ENCODE measurements around the gene BIRC3. TPM values are rescaled to one million over a fixed set of nuclear protein-coding genes. Genes with fewer than 3 reads are reported as not detected.

BIRC3 gene
- total and polyA plus RNA-seq, 10 donors: 35.0 to 164 (median 93.7) TPM

DNA sequence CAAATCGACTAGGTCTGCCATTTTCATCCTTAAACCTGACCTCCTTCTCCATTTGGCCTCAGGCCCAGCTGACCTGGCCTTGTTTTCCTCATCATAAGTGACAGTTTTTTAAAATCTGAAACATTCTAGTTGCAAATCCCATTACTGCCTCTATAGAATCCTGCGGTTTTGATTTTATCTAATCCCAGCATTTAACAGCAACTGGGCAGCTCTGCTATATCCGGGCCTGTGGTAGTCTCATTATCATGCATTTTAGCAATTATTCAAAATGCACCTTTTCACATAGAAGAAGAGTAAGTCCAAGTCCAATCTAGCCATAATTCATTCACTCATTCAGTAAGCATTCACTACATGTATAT lies 28.6 kb upstream of the BIRC3 start:
- H3K27ac ChIP-seq: no peak overlapping the region
- intact Hi-C loops (cut with DNase I; ENCODE audit: low total_unique reads): loop anchor here (5.0 kb wide), 2 partner anchors 54 to 204 kb away; no protein-coding TSS in a partner anchor
- no peaks in the 10 kb centered on the region for H3K27me3 ChIP-seq (replicated peaks in 1 of 7)
- no peaks in the 10 kb centered on the region for H3K36me3 ChIP-seq
- peak overlapping the region in 1 of 8 donors; percentile 52 for H3K4me3 ChIP-seq
- WGBS, 5 donors: 68 to 78% (median 75%) methylated on average over 3 of the region's 3 CpGs
- H3K4me1 ChIP-seq: peaks cover 3 to 43% (median 27%) of the 10 kb centered on the region in 6 donors
- no peak for TF ChIP-seq POLR2A (IDR thresholded peaks at IDR 0.05)
- no peak for TF ChIP-seq POLR2AphosphoS5 (IDR thresholded peaks at IDR 0.05)
- no peaks in the 10 kb centered on the region for H3K9me3 ChIP-seq
- DNase-seq: no peak

DNA sequence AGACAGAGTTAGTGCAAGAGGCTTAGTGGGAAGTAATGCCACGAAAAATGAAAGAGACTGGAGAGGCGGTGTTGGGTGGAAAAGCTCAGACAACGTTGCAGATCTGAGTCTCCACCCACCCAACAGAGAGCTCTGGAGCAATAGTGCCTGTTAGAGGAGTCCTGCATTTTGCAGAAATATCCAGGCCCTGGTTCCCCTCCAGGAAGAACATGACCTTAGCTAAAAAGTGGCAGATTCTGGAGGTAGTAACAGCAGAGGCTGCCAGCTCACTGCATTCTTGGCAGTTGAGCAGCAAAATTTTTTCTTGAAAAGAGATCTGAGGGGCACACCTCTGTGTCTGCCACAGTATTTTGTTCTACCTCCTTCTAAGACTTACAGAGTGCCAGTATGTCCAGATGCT lies 27.7 kb upstream of the BIRC3 start:
- Histone ChIP-seq H3K27me3 (replicated peaks in 1 of 7) (no peaks in the 10 kb centered on the region), H3K9me3 (no peaks in the 10 kb centered on the region), H3K27ac (peak overlapping the region in 1 of 8 donors; percentile 12), H3K4me1 (peaks cover 11 to 52% (median 36%) of the 10 kb centered on the region in 6 donors), H3K4me3 (no peak overlapping the region), H3K36me3 (no peaks in the 10 kb centered on the region)
- intact Hi-C loops (cut with DNase I; ENCODE audit: low total_unique reads): loop anchor here (5.0 kb wide), 2 partner anchors 53 to 203 kb away; no protein-coding TSS in a partner anchor
- no peak for DNase-seq
- 19 to 48% (median 28%) methylated on average over 3 of the region's 3 CpGs for WGBS, 5 donors
- TF ChIP-seq, protein P1, sequence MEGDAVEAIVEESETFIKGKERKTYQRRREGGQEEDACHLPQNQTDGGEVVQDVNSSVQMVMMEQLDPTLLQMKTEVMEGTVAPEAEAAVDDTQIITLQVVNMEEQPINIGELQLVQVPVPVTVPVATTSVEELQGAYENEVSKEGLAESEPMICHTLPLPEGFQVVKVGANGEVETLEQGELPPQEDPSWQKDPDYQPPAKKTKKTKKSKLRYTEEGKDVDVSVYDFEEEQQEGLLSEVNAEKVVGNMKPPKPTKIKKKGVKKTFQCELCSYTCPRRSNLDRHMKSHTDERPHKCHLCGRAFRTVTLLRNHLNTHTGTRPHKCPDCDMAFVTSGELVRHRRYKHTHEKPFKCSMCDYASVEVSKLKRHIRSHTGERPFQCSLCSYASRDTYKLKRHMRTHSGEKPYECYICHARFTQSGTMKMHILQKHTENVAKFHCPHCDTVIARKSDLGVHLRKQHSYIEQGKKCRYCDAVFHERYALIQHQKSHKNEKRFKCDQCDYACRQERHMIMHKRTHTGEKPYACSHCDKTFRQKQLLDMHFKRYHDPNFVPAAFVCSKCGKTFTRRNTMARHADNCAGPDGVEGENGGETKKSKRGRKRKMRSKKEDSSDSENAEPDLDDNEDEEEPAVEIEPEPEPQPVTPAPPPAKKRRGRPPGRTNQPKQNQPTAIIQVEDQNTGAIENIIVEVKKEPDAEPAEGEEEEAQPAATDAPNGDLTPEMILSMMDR (IDR thresholded peaks at IDR 0.05 in 8 of 11, conservative IDR thresholded peaks at IDR 0.05 in 3 of 11): no peak
- TF ChIP-seq POLR2A (IDR thresholded peaks at IDR 0.05): no peak
- TF ChIP-seq POLR2AphosphoS5 (IDR thresholded peaks at IDR 0.05): no peak

DNA sequence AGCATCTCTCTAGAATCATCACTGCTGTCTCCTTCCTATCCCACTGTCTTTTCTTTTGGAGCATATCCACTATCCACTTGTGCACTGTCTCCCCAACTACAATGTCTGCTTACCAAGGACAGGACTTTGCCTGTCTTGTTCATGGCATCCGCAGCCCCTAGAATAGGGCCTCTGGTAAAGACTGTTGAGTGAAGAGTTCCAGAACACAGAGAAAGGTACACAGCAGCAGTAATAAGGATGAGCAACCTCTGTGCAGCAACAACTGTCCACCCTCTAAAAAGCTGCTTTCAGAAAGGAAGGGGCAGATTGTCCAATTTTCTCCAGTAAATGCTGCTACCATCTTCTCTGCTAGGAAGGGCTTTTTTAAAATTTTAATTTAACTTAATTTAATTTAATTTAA lies 25.5 kb upstream of the BIRC3 start:
- Histone ChIP-seq H3K4me3 (no peak overlapping the region), H3K4me1 (peaks cover 18 to 69% (median 43%) of the 10 kb centered on the region in 6 donors), H3K36me3 (no peaks in the 10 kb centered on the region), H3K9me3 (peaks cover 0 to 2% (median 0%) of the 10 kb centered on the region in 8 donors), H3K27me3 (replicated peaks in 1 of 7) (no peaks in the 10 kb centered on the region), H3K27ac (no peak overlapping the region)
- intact Hi-C loops (cut with DNase I; ENCODE audit: low total_unique reads): no loop called here
- DNase-seq: no peak
- 88 to 97% (median 97%) methylated on average over 1 of the region's 1 CpG for WGBS, 5 donors
- TF ChIP-seq POLR2AphosphoS5 (IDR thresholded peaks at IDR 0.05): no peak
- TF ChIP-seq, protein P1 (IDR thresholded peaks at IDR 0.05 in 8 of 11, conservative IDR thresholded peaks at IDR 0.05 in 3 of 11): no peak
- no peak for TF ChIP-seq POLR2A (IDR thresholded peaks at IDR 0.05)

DNA sequence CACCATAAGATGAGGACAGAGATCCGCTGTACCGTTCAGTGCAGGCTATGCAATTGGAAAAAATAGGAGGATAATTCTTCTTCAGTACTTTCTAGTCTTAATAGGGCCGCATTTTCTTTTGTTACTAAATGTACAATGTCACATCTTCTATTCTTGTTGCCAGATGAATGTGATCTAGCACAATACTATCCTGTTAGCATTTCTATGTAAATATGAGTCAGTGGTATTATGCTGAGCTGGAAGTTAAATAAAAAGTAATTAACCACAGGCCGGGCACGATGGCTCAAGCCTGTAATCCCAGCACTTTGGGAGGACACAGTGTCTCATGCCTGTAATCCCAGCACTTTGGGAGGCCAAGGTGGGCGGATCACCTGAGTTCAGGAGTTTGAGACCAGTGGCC lies 24.4 kb upstream of the BIRC3 start:
- H3K9me3 ChIP-seq: peaks cover 0 to 7% (median 0%) of the 10 kb centered on the region in 8 donors
- no peaks in the 10 kb centered on the region for H3K36me3 ChIP-seq
- DNase-seq: no peak
- peak overlapping the region in 1 of 8 donors; percentile 67 for H3K27ac ChIP-seq
- H3K4me3 ChIP-seq: peak overlapping the region in 1 of 8 donors; percentile 61
- no peaks in the 10 kb centered on the region for H3K27me3 ChIP-seq (replicated peaks in 1 of 7)
- TF ChIP-seq POLR2AphosphoS5 (IDR thresholded peaks at IDR 0.05) (no peak), POLR2A (IDR thresholded peaks at IDR 0.05) (no peak)
- TF ChIP-seq, protein P1 (IDR thresholded peaks at IDR 0.05 in 8 of 11, conservative IDR thresholded peaks at IDR 0.05 in 3 of 11): no peak
- intact Hi-C loops (cut with DNase I; ENCODE audit: low total_unique reads): no loop called here
- peaks cover 16 to 61% (median 36%) of the 10 kb centered on the region in 6 donors for H3K4me1 ChIP-seq
- 90 to 98% (median 93%) methylated on average over 6 of the region's 6 CpGs for WGBS, 5 donors

All from spleen (tissue), 11 donors.